Fibroblast of villous mesenchyme (primary cell): ENCODE measurements around the gene SPON1. TPM values are rescaled to one million over a fixed set of nuclear protein-coding genes. Genes with fewer than 3 reads are reported as not detected.
"Not testable (repeated sequence)": the region's sequence is repeated elsewhere in the genome, so short reads cannot be mapped to it uniquely, and the experiment has no call there.

Experiments
- DNase-seq: peaks from one replicate; pipeline ENCODE4 v3.0.0-alpha.2; 2010; ENCODE audit warnings: low read depth
- H3K4me3 ChIP-seq: 2 replicates; pipeline ENCODE4 v1.5.1; 2011; ENCODE audit warnings: low read depth, mild to moderate bottlenecking, low read length
- total RNA-seq: library from RNA; depleted of rRNA; stranded (reverse); fragments of >200 nt; gene quantifications from 2 replicates; pipeline ENCODE4 v1.2.3, GENCODE V29; 2012
- TF ChIP-seq, protein P1 (sequence below): IDR thresholded peaks from 2 replicates; pipeline ENCODE4 v1.5.1; 2012; ENCODE audit warnings: low read depth, mild to moderate bottlenecking, low read length; ENCODE audit not compliant: insufficient read depth

The SPON1 gene
- total RNA-seq, 1 donor, result 0.43 TPM

GRCh38 chr11:13974631-13975030 lies 12.1 kb downstream of the SPON1 start:
- no peak for DNase-seq
- H3K4me3 ChIP-seq, result no peak overlapping the region
- TF ChIP-seq, protein P1, sequence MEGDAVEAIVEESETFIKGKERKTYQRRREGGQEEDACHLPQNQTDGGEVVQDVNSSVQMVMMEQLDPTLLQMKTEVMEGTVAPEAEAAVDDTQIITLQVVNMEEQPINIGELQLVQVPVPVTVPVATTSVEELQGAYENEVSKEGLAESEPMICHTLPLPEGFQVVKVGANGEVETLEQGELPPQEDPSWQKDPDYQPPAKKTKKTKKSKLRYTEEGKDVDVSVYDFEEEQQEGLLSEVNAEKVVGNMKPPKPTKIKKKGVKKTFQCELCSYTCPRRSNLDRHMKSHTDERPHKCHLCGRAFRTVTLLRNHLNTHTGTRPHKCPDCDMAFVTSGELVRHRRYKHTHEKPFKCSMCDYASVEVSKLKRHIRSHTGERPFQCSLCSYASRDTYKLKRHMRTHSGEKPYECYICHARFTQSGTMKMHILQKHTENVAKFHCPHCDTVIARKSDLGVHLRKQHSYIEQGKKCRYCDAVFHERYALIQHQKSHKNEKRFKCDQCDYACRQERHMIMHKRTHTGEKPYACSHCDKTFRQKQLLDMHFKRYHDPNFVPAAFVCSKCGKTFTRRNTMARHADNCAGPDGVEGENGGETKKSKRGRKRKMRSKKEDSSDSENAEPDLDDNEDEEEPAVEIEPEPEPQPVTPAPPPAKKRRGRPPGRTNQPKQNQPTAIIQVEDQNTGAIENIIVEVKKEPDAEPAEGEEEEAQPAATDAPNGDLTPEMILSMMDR, result no peak

- DNase-seq, result peak; percentile 79
- no peak overlapping the region for H3K4me3 ChIP-seq
- TF ChIP-seq, protein P1, result no peak
These were observed 20.7 kb downstream of the SPON1 start for GRCh38 chr11:13983081-13983751.

DNA sequence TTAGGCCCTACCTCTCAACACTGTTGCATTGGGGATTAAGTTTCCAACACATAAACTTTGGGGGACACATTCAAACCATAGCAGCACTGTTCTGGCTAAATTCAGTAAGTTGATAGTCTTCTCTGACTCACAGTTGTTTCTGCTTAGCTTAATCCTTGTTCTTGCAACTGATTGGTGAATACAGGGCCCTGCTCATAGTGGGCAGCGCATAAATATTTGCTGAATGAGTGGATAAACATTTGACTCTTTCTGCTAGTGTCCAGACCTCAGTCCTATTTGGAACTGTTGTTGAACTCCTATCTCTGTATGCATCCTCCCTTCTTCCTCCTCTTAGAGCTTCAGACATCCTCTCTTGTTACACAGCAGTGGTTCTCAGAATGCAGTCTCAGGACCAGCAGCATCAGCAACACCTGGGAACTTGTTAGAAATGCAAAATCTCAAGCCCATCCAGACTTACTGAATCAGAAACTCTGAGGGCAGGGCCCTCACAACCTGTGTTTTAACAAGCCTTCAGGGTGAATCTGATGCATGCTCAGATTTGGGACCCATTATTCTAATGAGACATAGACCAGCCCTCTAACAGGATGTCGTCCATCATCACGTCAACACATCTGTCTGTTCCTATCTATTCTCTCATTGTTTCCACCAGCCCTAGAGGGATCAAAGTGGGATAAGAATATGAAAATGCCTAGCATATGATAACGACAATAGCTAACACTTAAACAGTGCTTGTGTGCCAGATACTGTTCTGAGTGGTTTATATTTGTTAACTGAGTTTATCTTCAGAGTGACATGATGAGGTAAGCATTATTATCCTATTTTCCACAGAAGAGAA lies 22.3 kb downstream of the SPON1 start:
- DNase-seq, result peak; percentile 94
- TF ChIP-seq, protein P1, result no peak
- H3K4me3 ChIP-seq, result no peak overlapping the region

- not testable (repeated sequence) for H3K4me3 ChIP-seq, DNase-seq
These were observed 24.2 kb downstream of the SPON1 start for GRCh38 chr11:13986695-13987094.

- peak; percentile 82 for DNase-seq
- H3K4me3 ChIP-seq, result not testable (repeated sequence)
These were observed 29.8 kb downstream of the SPON1 start for GRCh38 chr11:13992158-13992856.

DNA sequence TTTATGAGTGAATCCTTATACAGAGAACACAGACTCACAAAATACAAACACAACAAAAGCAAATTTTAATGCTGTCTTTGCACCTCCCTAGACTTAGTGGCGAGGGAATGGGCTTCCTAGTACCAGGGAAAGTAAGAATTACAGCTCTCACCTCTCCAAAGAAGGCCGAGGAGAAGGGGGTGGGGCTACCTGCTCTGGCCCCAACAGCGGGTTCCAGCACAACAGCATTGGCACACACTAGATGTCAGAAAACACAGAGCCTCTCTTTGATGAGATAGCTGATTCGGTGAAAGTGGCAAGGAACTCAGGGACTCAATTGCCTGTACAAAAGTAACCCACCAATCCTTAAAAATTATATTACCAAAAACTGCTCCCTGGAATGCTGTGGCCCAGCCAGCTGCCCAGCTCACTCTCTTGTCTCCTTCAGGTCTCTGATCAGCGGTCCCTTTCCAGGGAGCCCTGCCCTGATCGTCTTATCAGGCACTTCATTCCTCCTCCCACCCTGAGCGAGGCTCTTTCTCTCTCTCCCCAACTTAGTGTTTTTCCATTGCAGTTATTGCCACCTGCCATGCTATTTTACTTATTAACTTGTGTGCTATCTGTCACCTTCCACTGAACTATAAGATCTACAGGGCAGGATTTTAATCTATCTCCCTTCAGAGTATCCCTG lies 30.7 kb downstream of the SPON1 start:
- TF ChIP-seq, protein P1, result no peak
- no peak overlapping the region for H3K4me3 ChIP-seq
- no peak for DNase-seq

- TF ChIP-seq, protein P1, result no peak
- H3K4me3 ChIP-seq, result no peak overlapping the region
- no peak for DNase-seq
These were observed 35.4 kb downstream of the SPON1 start for GRCh38 chr11:13997881-13998280.
